H1 (cell line): ENCODE measurements around the gene CACNA1E. TPM values are rescaled to one million over a fixed set of nuclear protein-coding genes. Genes with fewer than 3 reads are reported as not detected.

Experiments
- POU5F1 ChIP-seq: IDR thresholded peaks from 2 replicates; pipeline ENCODE4 v1.6.1; 2011; ENCODE audit warnings: low read depth, mild to moderate bottlenecking, low read length, moderate library complexity
- SP1 ChIP-seq: IDR thresholded peaks from 2 replicates; pipeline ENCODE4 v1.6.1; 2011; ENCODE audit warnings: low read depth, low read length
- polyA plus RNA-seq, 7 experiments: library from polyadenylated mRNA; depleted of rRNA in 3 of 7; stranded (reverse) in 5 of 7; unstranded in 2 of 7; fragments of >200 nt in 5 of 7; fragments of 200-250 nt in 2 of 7; gene quantifications; 1 replicate in 5 of 7; 2 replicates in 1 of 7; 4 replicates in 1 of 7; pipeline versions ENCODE4 v1.2.1 to v1.2.3, GENCODE V29; 2011 to 2013; ENCODE audit warnings: missing spikeins in 2 of 7, mixed read lengths in 2 of 7
- total RNA-seq: library from RNA; stranded (reverse); fragmentation: NEBNext Ultra II Directional; extraction: Animal tissue kit (Norgen Biotek cat#: 25700); gene quantifications from 2 replicates; pipeline ENCODE4 v1.2.1, GENCODE V29; 2021

CACNA1E gene
- total and polyA plus RNA-seq, 2 of the 8 experiments (the other 6 are each of a cell fraction or from before 2014, with no cell fraction given) = 0.98 to 1.3 TPM

GRCh38 chr1:181763736-181764135 lies 280.4 kb downstream of the CACNA1E start (continued):
- no peak for TF ChIP-seq SP1
- TF ChIP-seq POU5F1 = no peak
